Natural killer cell (primary cell): Measurements from ENCODE around the gene ABCC1. TPM values are rescaled to one million over a fixed set of nuclear protein-coding genes. Genes with fewer than 3 reads are reported as not detected.

Source experiments
- ATAC-seq, 3 donors: fragments of 150-1000 bp in 2 of 3; fragments of 200-7000 bp in 1 of 3; cut with Tn5 transposase; 1 replicate in 1 of 3; 2 replicates in 2 of 3; pipeline ENCODE4 v1.10.0; 2021; ENCODE audit warnings: mild to moderate bottlenecking in 2 of 3, moderate library complexity in 2 of 3
- DNase-seq, 2 donors: peaks; one replicate each; pipeline versions ENCODE4 v3.0.0 to v3.0.0-alpha.2; 2013 to 2021; ENCODE audit warnings: mixed read lengths in 1 of 2
- H3K27ac ChIP-seq: one replicate; pipeline ENCODE4 v1.5.1; 2013; ENCODE audit warnings: mild to moderate bottlenecking, low read length
- H3K27me3 ChIP-seq: one replicate; pipeline ENCODE4 v1.6.1; 2013; ENCODE audit warnings: low read length; ENCODE audit not compliant: control insufficient read depth, insufficient read depth
- H3K36me3 ChIP-seq: one replicate; pipeline ENCODE4 v1.6.1; 2013; ENCODE audit warnings: low read length; ENCODE audit not compliant: control insufficient read depth, insufficient read depth
- H3K4me1 ChIP-seq: one replicate; pipeline ENCODE4 v1.6.1; 2013; ENCODE audit warnings: low read length; ENCODE audit not compliant: control insufficient read depth, insufficient read depth
- H3K4me3 ChIP-seq: one replicate; pipeline ENCODE4 v1.5.1; 2013; ENCODE audit warnings: low read length
- H3K9me3 ChIP-seq: one replicate; pipeline ENCODE4 v1.6.1; 2013; ENCODE audit warnings: low read length; ENCODE audit not compliant: control insufficient read depth, insufficient read depth
- H3K27ac Mint-ChIP-seq, 2 donors: one replicate each; pipeline ENCODE4 v1.8.0; 2022; ENCODE audit warnings: mild to moderate bottlenecking in 2 of 2, mixed read lengths in 2 of 2, moderate library complexity in 1 of 2
- H3K27me3 Mint-ChIP-seq, 2 donors: one replicate each; pipeline ENCODE4 v1.8.0; 2022; ENCODE audit warnings: low read depth in 2 of 2, mixed read lengths in 2 of 2
- H3K36me3 Mint-ChIP-seq: one replicate; pipeline ENCODE4 v1.8.0; 2022; ENCODE audit warnings: mixed read lengths
- H3K4me1 Mint-ChIP-seq, 2 donors: one replicate each; pipeline ENCODE4 v1.8.0; 2022; ENCODE audit warnings: mixed read lengths in 2 of 2
- H3K4me3 Mint-ChIP-seq: one replicate; pipeline ENCODE4 v1.8.0; 2022; ENCODE audit warnings: mild to moderate bottlenecking, moderate library complexity, mixed read lengths
- H3K9me3 Mint-ChIP-seq, 2 donors: one replicate each; pipeline ENCODE4 v1.8.0; 2022; ENCODE audit warnings: mixed read lengths in 2 of 2
- WGBS: methylation state at CpG from one replicate; pipeline ENCODE4 v1.1.7; 2013; ENCODE audit warnings: missing lambda C conversion rate; ENCODE audit not compliant: insufficient coverage; 5-methylcytosine and 5-hydroxymethylcytosine counted together
- intact Hi-C: fragments of 100-400 bp; cut with micrococcal nuclease; formaldehyde crosslinking; loops from one replicate; pipeline ENCODE4 v1.14.2; 2022
- total RNA-seq, 4 donors: library from RNA; stranded (reverse); fragments of 120-200 nt in 1 of 4; gene quantifications; one replicate each; pipeline versions ENCODE4 v1.2.3 to v1.2.4, GENCODE V29; 2013 to 2022
- TF ChIP-seq, protein P1 (sequence below): fragments of 200-600 bp; IDR thresholded peaks from one replicate; pipeline ENCODE4 v1.8.0; 2022; ENCODE audit warnings: antibody characterized with exemption

Gene ABCC1
- total RNA-seq, 3 donors from 2014 or later (not counting 1 experiment from before 2014, with no cell fraction given) = 24.5 to 53.9 (median 27.9) TPM

DNA sequence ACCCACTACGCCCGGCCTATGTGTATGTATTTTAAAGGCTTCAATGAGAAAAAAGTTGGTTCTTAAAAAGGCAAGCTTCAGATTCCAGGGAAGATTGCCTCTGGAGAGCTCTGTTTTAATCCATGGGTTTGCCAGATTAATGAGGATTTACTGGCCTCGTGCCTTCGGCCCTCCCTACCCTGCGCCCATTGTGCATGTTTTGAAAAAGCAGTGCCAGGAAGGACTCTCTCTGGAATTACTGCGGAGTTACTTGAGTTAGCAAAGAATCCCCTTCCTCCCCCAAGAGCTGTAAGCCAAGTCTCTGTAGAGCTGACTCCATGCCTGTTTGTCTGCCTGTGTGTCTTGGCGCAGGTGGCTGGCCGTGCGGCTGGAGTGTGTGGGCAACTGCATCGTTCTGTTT, 175.0 kb downstream of the ABCC1 start:
- DNase-seq (no peak), ATAC-seq (no peak)
- TF ChIP-seq, protein P1, sequence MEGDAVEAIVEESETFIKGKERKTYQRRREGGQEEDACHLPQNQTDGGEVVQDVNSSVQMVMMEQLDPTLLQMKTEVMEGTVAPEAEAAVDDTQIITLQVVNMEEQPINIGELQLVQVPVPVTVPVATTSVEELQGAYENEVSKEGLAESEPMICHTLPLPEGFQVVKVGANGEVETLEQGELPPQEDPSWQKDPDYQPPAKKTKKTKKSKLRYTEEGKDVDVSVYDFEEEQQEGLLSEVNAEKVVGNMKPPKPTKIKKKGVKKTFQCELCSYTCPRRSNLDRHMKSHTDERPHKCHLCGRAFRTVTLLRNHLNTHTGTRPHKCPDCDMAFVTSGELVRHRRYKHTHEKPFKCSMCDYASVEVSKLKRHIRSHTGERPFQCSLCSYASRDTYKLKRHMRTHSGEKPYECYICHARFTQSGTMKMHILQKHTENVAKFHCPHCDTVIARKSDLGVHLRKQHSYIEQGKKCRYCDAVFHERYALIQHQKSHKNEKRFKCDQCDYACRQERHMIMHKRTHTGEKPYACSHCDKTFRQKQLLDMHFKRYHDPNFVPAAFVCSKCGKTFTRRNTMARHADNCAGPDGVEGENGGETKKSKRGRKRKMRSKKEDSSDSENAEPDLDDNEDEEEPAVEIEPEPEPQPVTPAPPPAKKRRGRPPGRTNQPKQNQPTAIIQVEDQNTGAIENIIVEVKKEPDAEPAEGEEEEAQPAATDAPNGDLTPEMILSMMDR = no peak
- no peaks in the 10 kb centered on the region for H3K27me3 ChIP-seq
- intact Hi-C loops = loop anchor here (10.0 kb wide), 1 partner anchor 700 kb away; no protein-coding TSS in a partner anchor
- H3K36me3 ChIP-seq = peaks cover 32% of the 10 kb centered on the region
- WGBS = over 99% methylated on average over 10 of the region's 10 CpGs
- H3K9me3 Mint-ChIP-seq = peaks cover 0 to 3% of the 10 kb centered on the region in 2 donors
- H3K27ac ChIP-seq = no peak overlapping the region
- no peak overlapping the region for H3K4me3 ChIP-seq
- H3K4me1 Mint-ChIP-seq = peaks cover 22 to 25% of the 10 kb centered on the region in 2 donors
- H3K27me3 Mint-ChIP-seq = no peaks in the 10 kb centered on the region
- no peaks in the 10 kb centered on the region for H3K9me3 ChIP-seq
- peaks cover 34% of the 10 kb centered on the region for H3K4me1 ChIP-seq
- H3K36me3 Mint-ChIP-seq = peaks cover 8% of the 10 kb centered on the region
- no peak overlapping the region for H3K4me3 Mint-ChIP-seq
- no peak overlapping the region for H3K27ac Mint-ChIP-seq

DNA sequence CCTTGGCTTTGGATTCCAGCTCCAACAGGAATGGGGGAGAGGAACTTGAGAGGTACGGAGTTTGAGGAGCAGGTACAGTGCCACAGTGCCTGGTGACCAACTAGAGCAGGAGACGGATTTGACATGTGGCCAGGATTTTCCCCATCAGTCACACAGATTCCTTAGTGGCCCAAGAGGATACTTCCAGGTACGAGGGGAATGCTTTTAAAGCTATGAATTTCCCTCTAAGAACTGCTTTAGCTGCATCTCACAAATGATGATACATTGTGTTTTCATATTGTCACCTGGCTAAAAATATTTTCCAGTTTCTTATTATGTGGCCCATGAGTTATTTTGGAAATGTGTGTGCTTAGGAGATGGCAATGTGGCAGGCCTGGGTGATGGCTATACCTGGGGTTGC, 175.6 kb downstream of the ABCC1 start:
- DNase-seq (no peak), ATAC-seq (no peak)
- 98% methylated on average over 3 of the region's 3 CpGs for WGBS
- intact Hi-C loops = loop anchor here (10.0 kb wide), 1 partner anchor 700 kb away; no protein-coding TSS in a partner anchor
- H3K9me3 Mint-ChIP-seq = peaks cover 0 to 3% of the 10 kb centered on the region in 2 donors
- H3K27me3 ChIP-seq = no peaks in the 10 kb centered on the region
- H3K4me1 ChIP-seq = peaks cover 28% of the 10 kb centered on the region
- peaks cover 8% of the 10 kb centered on the region for H3K36me3 Mint-ChIP-seq
- no peak overlapping the region for H3K27ac Mint-ChIP-seq
- H3K27ac ChIP-seq = no peak overlapping the region
- H3K4me1 Mint-ChIP-seq = peaks cover 17 to 19% of the 10 kb centered on the region in 2 donors
- no peaks in the 10 kb centered on the region for H3K27me3 Mint-ChIP-seq
- no peak overlapping the region for H3K4me3 ChIP-seq
- H3K36me3 ChIP-seq = peaks cover 34% of the 10 kb centered on the region
- H3K4me3 Mint-ChIP-seq = no peak overlapping the region
- no peaks in the 10 kb centered on the region for H3K9me3 ChIP-seq
- TF ChIP-seq, protein P1 = no peak

DNA sequence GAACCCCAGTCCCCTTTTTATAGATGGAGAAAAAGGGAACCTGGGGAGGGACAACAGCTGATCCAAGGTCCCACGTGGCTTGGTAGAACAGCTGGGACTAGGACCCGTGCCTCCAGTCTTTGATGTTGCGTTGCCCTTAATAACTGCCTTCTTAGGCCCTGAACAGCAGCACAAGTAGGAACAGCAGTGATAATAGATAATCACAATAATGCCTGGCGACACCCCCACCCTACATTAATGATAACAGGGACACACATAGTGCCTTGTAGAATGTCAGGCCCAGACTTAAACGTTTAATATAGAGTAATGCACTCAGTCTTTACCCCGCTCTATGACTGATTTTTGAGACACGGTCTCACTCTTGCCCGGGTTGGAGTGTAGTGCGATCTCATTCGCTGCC, 177.5 kb downstream of the ABCC1 start:
- H3K27ac Mint-ChIP-seq = no peak overlapping the region
- no peak for ATAC-seq
- H3K9me3 Mint-ChIP-seq = peaks cover 0 to 3% of the 10 kb centered on the region in 2 donors
- peaks cover 8% of the 10 kb centered on the region for H3K36me3 Mint-ChIP-seq
- Histone ChIP-seq H3K27ac (no peak overlapping the region), H3K27me3 (no peaks in the 10 kb centered on the region), H3K9me3 (no peaks in the 10 kb centered on the region), H3K36me3 (peaks cover 33% of the 10 kb centered on the region), H3K4me3 (no peak overlapping the region), H3K4me1 (peaks cover 9% of the 10 kb centered on the region)
- 78% methylated on average over 10 of the region's 10 CpGs for WGBS
- no peak overlapping the region for H3K4me3 Mint-ChIP-seq
- TF ChIP-seq, protein P1 = no peak
- H3K4me1 Mint-ChIP-seq = no peaks in the 10 kb centered on the region
- no peak for DNase-seq
- intact Hi-C loops = loop anchor here (1.0 to 10.0 kb wide), 3 partner anchors 238 to 702 kb away; partner anchors contain the start of gene CEP20
- H3K27me3 Mint-ChIP-seq = no peaks in the 10 kb centered on the region
